Progenitor cell of endocrine pancreas (in vitro differentiated cells): Measurements from ENCODE around the gene INS. TPM values are rescaled to one million over a fixed set of nuclear protein-coding genes. Genes with fewer than 3 reads are reported as not detected.
A peak's percentile ranks its signal among the peaks of the same experiment; 100 is the strongest.

Source experiments
- DNase-seq: peaks from one replicate; pipeline ENCODE4 v3.0.0; 2021; ENCODE audit warnings: low spot score; ENCODE audit not compliant: unreplicated experiment
- H3K27ac Mint-ChIP-seq: 2 replicates; pipeline ENCODE4 v1.8.0; 2021; ENCODE audit warnings: mild to moderate bottlenecking, moderate library complexity, mixed read lengths
- H3K27me3 Mint-ChIP-seq: 2 replicates; pipeline ENCODE4 v1.8.0; 2021; ENCODE audit warnings: mixed read lengths
- H3K36me3 Mint-ChIP-seq: 2 replicates; pipeline ENCODE4 v1.8.0; 2022; ENCODE audit warnings: mixed read lengths; ENCODE audit not compliant: insufficient read depth
- H3K4me1 Mint-ChIP-seq: 2 replicates; pipeline ENCODE4 v1.8.0; 2021; ENCODE audit warnings: low read depth, mixed read lengths
- H3K4me3 Mint-ChIP-seq: 2 replicates; pipeline ENCODE4 v1.8.0; 2021; ENCODE audit warnings: low read depth, mild to moderate bottlenecking, moderate library complexity, mixed read lengths
- H3K9me3 Mint-ChIP-seq: 2 replicates; pipeline ENCODE4 v1.8.0; 2021; ENCODE audit warnings: low read depth, mixed read lengths
- total RNA-seq: library from RNA; stranded (reverse); gene quantifications from 2 replicates; pipeline ENCODE4 v1.2.1, GENCODE V29; 2021
- TF ChIP-seq, protein P1 (sequence below): fragments of 200-600 bp; sonication (generic); IDR thresholded peaks from one replicate; pipeline ENCODE4 v1.5.0; 2021; ENCODE audit warnings: antibody characterized with exemption, mild to moderate bottlenecking; ENCODE audit not compliant: unreplicated experiment

INS gene
- total RNA-seq, 1 donor from 2014 or later: 75.2 TPM

DNA sequence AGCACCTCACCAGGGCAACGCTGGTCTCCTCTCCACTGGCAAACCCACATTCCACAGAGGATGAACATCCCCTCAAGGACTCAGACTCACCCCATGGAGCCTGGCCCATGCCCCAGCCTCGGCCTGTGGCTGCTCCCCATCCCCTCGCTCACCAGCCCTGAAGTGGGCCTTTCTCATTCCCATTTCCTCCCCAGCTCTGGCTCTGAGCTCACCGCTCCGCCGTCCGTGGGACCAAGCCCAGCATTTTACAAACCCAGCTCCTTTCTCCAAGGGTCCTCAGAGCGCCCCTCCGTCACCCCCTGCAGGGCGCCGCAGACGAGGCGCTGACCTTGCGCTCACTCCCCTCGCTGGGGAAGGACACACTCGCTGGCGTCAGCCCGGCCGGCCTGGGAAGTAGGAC is 15.0 kb downstream of the INS start:
- TF ChIP-seq, protein P1, sequence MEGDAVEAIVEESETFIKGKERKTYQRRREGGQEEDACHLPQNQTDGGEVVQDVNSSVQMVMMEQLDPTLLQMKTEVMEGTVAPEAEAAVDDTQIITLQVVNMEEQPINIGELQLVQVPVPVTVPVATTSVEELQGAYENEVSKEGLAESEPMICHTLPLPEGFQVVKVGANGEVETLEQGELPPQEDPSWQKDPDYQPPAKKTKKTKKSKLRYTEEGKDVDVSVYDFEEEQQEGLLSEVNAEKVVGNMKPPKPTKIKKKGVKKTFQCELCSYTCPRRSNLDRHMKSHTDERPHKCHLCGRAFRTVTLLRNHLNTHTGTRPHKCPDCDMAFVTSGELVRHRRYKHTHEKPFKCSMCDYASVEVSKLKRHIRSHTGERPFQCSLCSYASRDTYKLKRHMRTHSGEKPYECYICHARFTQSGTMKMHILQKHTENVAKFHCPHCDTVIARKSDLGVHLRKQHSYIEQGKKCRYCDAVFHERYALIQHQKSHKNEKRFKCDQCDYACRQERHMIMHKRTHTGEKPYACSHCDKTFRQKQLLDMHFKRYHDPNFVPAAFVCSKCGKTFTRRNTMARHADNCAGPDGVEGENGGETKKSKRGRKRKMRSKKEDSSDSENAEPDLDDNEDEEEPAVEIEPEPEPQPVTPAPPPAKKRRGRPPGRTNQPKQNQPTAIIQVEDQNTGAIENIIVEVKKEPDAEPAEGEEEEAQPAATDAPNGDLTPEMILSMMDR: no peak
- Mint-ChIP-seq H3K27me3 (peaks cover 84% of the 10 kb centered on the region), H3K4me3 (peak overlapping the region; percentile 49), H3K36me3 (peaks cover 3% of the 10 kb centered on the region), H3K4me1 (peaks cover 12% of the 10 kb centered on the region), H3K27ac (peak overlapping the region; percentile 81), H3K9me3 (no peaks in the 10 kb centered on the region)
- no peak for DNase-seq

DNA sequence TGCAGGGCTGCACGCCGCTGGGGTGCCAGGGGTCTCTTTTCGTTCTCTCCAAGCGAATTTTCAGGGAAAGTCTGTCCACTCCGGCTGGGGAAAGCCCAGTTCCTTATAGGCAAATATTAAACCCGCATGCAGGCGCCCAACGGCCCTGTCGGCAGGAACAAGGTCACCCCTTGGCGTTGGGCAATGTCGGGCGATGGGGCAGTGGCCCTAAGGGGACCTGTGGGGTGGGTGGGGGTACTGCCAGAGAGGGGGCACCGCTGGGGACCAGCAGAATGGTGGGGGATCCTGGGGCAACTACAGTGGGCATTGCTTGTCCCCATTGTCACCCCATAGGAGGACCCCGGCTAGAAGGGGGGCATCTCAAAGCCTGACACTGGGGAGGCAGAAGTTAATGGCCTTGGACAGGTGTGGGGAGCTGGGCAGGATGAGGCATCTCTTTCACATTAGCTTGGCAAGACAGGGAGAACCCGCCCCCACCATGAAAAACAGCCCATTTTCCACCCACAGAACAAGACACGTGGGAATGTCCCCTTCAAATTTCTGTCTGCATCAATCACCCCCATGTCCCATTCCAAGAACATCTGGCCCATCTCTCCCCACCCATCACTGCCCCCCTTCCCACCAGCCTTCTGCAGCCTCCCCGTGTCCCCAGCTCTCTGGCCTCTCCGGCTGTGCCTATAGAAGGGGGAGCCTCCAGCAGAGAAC is 16.3 kb downstream of the INS start:
- no peak for DNase-seq
- Mint-ChIP-seq H3K9me3 (no peaks in the 10 kb centered on the region), H3K27me3 (peaks cover 74% of the 10 kb centered on the region), H3K4me1 (peaks cover 10% of the 10 kb centered on the region), H3K27ac (no peak overlapping the region), H3K4me3 (peak overlapping the region; percentile 60), H3K36me3 (peaks cover 3% of the 10 kb centered on the region)
- TF ChIP-seq, protein P1: no peak

DNA sequence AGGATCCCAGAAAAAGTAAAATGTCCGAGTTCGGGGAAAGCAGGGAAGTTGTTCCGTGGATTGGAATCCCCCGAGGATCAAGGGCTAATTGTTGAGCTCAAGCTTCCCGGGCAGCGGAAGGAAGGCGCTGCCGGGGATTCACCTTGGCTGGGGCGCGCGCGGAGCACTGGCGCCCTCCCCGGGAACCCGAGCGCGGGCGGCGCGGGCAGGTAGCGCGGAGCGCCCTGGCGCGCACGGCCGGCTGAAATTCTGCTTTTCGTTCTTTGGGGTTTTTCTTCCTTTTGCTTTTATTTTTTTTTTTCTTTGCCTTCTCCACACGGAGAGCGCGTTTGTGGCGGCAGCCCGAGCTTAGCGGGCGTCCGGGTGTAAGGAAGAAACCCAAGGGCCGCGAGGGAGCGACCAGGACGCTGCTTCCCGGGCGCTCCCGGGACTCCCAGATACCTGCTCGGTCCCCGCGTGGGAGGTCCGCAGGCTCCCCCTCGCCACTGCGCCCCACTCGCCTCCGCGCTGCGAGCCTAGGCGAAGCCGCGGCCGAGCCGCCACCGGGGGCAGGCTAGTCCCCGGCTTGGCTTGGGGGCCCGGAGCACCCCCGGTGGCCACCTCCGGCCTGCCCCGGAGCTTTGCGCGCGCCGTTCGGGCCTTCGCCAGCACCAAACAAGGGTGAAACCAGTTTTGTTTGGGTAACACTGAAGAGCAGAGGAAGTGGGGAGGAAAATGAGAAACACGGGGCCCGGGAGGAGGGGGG is 17.0 kb downstream of the INS start:
- Mint-ChIP-seq H3K27me3 (peaks cover 71% of the 10 kb centered on the region), H3K36me3 (peaks cover 3% of the 10 kb centered on the region), H3K27ac (peak overlapping the region; percentile 33), H3K9me3 (no peaks in the 10 kb centered on the region), H3K4me3 (peak overlapping the region; percentile 91), H3K4me1 (peaks cover 10% of the 10 kb centered on the region)
- TF ChIP-seq, protein P1: peak; percentile 44
- DNase-seq: no peak

DNA sequence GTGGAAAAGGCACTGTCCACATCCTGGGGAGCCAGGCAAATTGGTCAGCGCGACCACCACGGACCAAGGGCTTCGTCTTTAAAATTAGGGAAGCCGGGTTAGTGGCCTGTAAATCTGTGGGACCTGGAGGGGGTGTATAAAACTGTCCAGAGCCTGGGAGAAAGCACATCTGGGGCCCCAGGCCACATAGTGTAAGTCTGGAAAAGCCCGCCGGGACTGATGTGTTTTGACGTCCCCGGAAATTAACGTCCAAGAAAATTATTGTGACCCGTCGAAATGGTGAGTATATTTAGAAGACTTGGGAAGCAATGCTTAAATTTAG is 17.6 kb downstream of the INS start:
- Mint-ChIP-seq H3K4me3 (peak overlapping the region; percentile 91), H3K9me3 (no peaks in the 10 kb centered on the region)

DNA sequence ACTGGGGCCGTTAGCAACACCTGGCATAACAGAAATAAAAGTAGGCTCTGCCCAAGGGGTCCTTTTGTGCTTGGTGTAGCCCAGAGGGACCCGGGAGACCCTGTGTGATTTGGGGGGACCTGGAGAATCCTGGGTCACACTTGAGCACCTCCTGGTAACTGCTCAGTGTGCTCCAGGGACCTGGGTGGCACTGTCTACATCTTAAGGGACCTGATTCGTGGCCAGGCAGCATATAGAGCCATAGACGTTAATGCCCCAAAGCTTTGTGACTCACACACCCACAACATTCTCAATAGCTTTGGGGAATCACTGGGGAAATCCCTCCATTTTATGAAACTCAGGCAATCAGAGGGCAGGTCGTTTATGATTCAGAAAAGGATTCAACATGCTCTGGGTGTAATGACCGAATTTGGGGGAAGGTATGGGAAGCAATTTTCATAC is 18.2 kb downstream of the INS start:
- Mint-ChIP-seq H3K4me3 (peak overlapping the region; percentile 91), H3K9me3 (no peaks in the 10 kb centered on the region)
- DNase-seq: no peak

More for the DNA sequence above, 17.6 kb downstream of the INS start:
- Mint-ChIP-seq H3K27ac (peak overlapping the region; percentile 33), H3K4me1 (peaks cover 10% of the 10 kb centered on the region), H3K36me3 (peaks cover 3% of the 10 kb centered on the region), H3K27me3 (peaks cover 65% of the 10 kb centered on the region)
- TF ChIP-seq, protein P1: no peak
- DNase-seq: no peak

More for the DNA sequence above, 18.2 kb downstream of the INS start:
- peaks cover 59% of the 10 kb centered on the region for H3K27me3 Mint-ChIP-seq
- H3K4me1 Mint-ChIP-seq: peaks cover 10% of the 10 kb centered on the region
- H3K27ac Mint-ChIP-seq: peak overlapping the region; percentile 87
- TF ChIP-seq, protein P1: no peak
- peaks cover 3% of the 10 kb centered on the region for H3K36me3 Mint-ChIP-seq
